Activated CD8-positive, alpha-beta memory T cell treated with anti-CD3 and anti-CD28 coated beads, Interleukin-2, amount 50 U/mL, for 48 hours (primary cell): ENCODE measurements around the gene DDA1.

ENCODE experiments used
- DNase-seq: peaks from one replicate; pipeline ENCODE4 v3.0.0-alpha.2; 2020

DDA1 gene

GRCh38 chr19:17312189-17313113, 3.1 kb downstream of the DDA1 start:
- no peak for DNase-seq

GRCh38 chr19:17314007-17314593, 4.7 kb downstream of the DDA1 start:
- DNase-seq: no peak

GRCh38 chr19:17318966-17319365, 9.6 kb downstream of the DDA1 start:
- DNase-seq: no peak

GRCh38 chr19:17319473-17320238, 10.3 kb downstream of the DDA1 start:
- DNase-seq: no peak

- no peak for DNase-seq
These were observed 11.1 kb downstream of the DDA1 start for GRCh38 chr19:17320435-17320834.

GRCh38 chr19:17321655-17322489, 12.5 kb downstream of the DDA1 start:
- no peak for DNase-seq

- no peak for DNase-seq
These were observed 13.5 kb downstream of the DDA1 start for GRCh38 chr19:17322854-17323253.

GRCh38 chr19:17323300-17323963, 14.1 kb downstream of the DDA1 start:
- DNase-seq: no peak

GRCh38 chr19:17323964-17324332, 14.6 kb downstream of the DDA1 start:
- no peak for DNase-seq

- no peak for DNase-seq
These were observed 15.2 kb downstream of the DDA1 start for GRCh38 chr19:17324357-17325114.

- DNase-seq: no peak
These were observed 15.8 kb downstream of the DDA1 start for GRCh38 chr19:17325133-17325532.

GRCh38 chr19:17325881-17326594, 16.7 kb downstream of the DDA1 start:
- no peak for DNase-seq

GRCh38 chr19:17326595-17326966, 17.2 kb downstream of the DDA1 start:
- DNase-seq: no peak

- no peak for DNase-seq
These were observed 17.8 kb downstream of the DDA1 start for GRCh38 chr19:17327068-17327653.

- DNase-seq: peak; percentile 77
These were observed 18.5 kb downstream of the DDA1 start for GRCh38 chr19:17327654-17328516.

- DNase-seq: no peak
These were observed 19.4 kb downstream of the DDA1 start for GRCh38 chr19:17328517-17329365.

- DNase-seq: no peak
These were observed 20.3 kb downstream of the DDA1 start for GRCh38 chr19:17329366-17330261.
